B cell (primary cell): ENCODE results near the gene RMP24.

Source experiments
- ATAC-seq: fragments of 200-7000 bp; cut with Tn5 transposase; one replicate; pipeline ENCODE4 v1.10.0; 2021; ENCODE audit warnings: low read depth, mild to moderate bottlenecking, moderate number of reproducible peaks, moderate library complexity
- CTCF ChIA-PET: fragments of 350-600 bp; sonication (Branson Sonifier 250); formaldehyde crosslinking; loops from one replicate; lab custom pipeline; 2021; ENCODE audit warnings: antibody characterized with exemption, inconsistent platforms; lab: Charles Lee
- POLR2A ChIA-PET: fragments of 350-600 bp; sonication (Branson Sonifier 250); formaldehyde crosslinking; loops from one replicate; lab custom pipeline; 2021; ENCODE audit warnings: antibody characterized with exemption; lab: Charles Lee
- DNase-seq: peaks from one replicate; pipeline ENCODE4 v3.0.0; 2013
- H2AFZ ChIP-seq: 2 replicates; pipeline ENCODE4 v1.6.1; 2012; ENCODE audit warnings: mild to moderate bottlenecking, low read depth, low read length; ENCODE audit not compliant: insufficient read depth, poor library complexity, severe bottlenecking
- H3K27ac ChIP-seq, 2 donors: 1 replicate in 1 of 2; 2 replicates in 1 of 2; pipeline ENCODE4 v1.5.1; 2012 to 2013; ENCODE audit warnings: low read length in 2 of 2, mild to moderate bottlenecking in 2 of 2, moderate library complexity in 1 of 2
- H3K27me3 ChIP-seq, 4 experiments: fragments of 200-600 bp in 1 of 4; sonication (generic) in 1 of 4; replicated peaks in 1 of 4; 1 replicate in 2 of 4; 2 replicates in 2 of 4; pipeline versions ENCODE4 v1.6.1 to v1.7.0; 2013 to 2016; ENCODE audit warnings: low read length in 3 of 4, mild to moderate bottlenecking in 2 of 4, mixed read lengths in 1 of 4, moderate library complexity in 1 of 4; ENCODE audit not compliant: insufficient read depth in 4 of 4, control insufficient read depth in 3 of 4; ENCODE audit errors: control extremely low read depth in 1 of 4
- H3K36me3 ChIP-seq, 2 experiments: replicated peaks in 1 of 2; 1 replicate in 1 of 2; 2 replicates in 1 of 2; pipeline versions ENCODE4 v1.6.1 to v1.7.1; 2013; ENCODE audit warnings: low read length in 1 of 2; ENCODE audit not compliant: insufficient read depth in 2 of 2, control insufficient read depth in 1 of 2; ENCODE audit errors: control extremely low read depth in 1 of 2, extremely low read depth in 1 of 2
- H3K4me1 ChIP-seq, 2 donors: fragments of 200-600 bp in 1 of 2; sonication (generic) in 1 of 2; 1 replicate in 1 of 2; 2 replicates in 1 of 2; pipeline versions ENCODE4 v1.5.1 to v1.6.1; 2013 to 2017; ENCODE audit warnings: low read length in 2 of 2; ENCODE audit not compliant: control insufficient read depth in 2 of 2, insufficient read depth in 2 of 2
- H3K4me2 ChIP-seq: replicated peaks from 2 replicates; pipeline ENCODE3; 2012; ENCODE audit warnings: mild to moderate bottlenecking, low read depth, low read length; ENCODE audit not compliant: poor library complexity, severe bottlenecking
- H3K4me3 ChIP-seq, 5 experiments: fragments of 200-600 bp in 1 of 5; sonication (generic) in 1 of 5; 1 replicate in 3 of 5; 2 replicates in 2 of 5; pipeline versions ENCODE4 v1.5.1 to v1.7.0; 2011 to 2016; ENCODE audit warnings: low read length in 4 of 5, mild to moderate bottlenecking in 4 of 5, low read depth in 2 of 5, control low read depth in 1 of 5, moderate library complexity in 1 of 5; ENCODE audit not compliant: insufficient read depth in 1 of 5; ENCODE audit errors: control extremely low read depth in 1 of 5, extremely low read depth in 1 of 5
- H3K79me2 ChIP-seq: fragments of 200-600 bp; sonication (generic); one replicate; pipeline ENCODE4 v1.6.0; 2016; ENCODE audit warnings: low read length; ENCODE audit not compliant: control insufficient read depth, insufficient read depth
- H3K9ac ChIP-seq: fragments of 200-600 bp; sonication (generic); 2 replicates; pipeline ENCODE4 v1.6.1; 2017; ENCODE audit warnings: mild to moderate bottlenecking, low read length, moderate library complexity
- H3K9me3 ChIP-seq, 3 donors: one replicate each; pipeline versions ENCODE4 v1.6.1 to v1.7.1; 2013; ENCODE audit warnings: low read length in 2 of 3; ENCODE audit not compliant: control insufficient read depth in 2 of 3, insufficient read depth in 1 of 3; ENCODE audit errors: control extremely low read depth in 1 of 3
- H4K20me1 ChIP-seq: 2 replicates; pipeline ENCODE4 v1.6.0; 2012; ENCODE audit warnings: mild to moderate bottlenecking, low read length; ENCODE audit not compliant: insufficient read depth, control insufficient read depth, poor library complexity, severe bottlenecking
- H3K27ac Mint-ChIP-seq: one replicate; pipeline ENCODE4 v1.8.0; 2021; ENCODE audit warnings: mixed read lengths
- H3K27me3 Mint-ChIP-seq: one replicate; pipeline ENCODE4 v1.8.0; 2021; ENCODE audit warnings: mixed read lengths
- H3K4me1 Mint-ChIP-seq: one replicate; pipeline ENCODE4 v1.8.0; 2021; ENCODE audit warnings: mixed read lengths
- H3K4me3 Mint-ChIP-seq: one replicate; pipeline ENCODE4 v1.8.0; 2021; ENCODE audit warnings: mixed read lengths
- H3K9me3 Mint-ChIP-seq: one replicate; pipeline ENCODE4 v1.8.0; 2022; ENCODE audit warnings: mixed read lengths; ENCODE audit not compliant: insufficient read depth
- CTCF ChIP-seq: fragments of 200-600 bp; IDR thresholded peaks from one replicate; pipeline ENCODE4 v1.8.0; 2022; ENCODE audit warnings: antibody characterized with exemption, mild to moderate bottlenecking
- EZH2 ChIP-seq: IDR thresholded peaks from 2 replicates; pipeline ENCODE4 v1.6.1; 2012; ENCODE audit warnings: borderline replicate concordance, low read depth, mild to moderate bottlenecking, moderate library complexity, low read length; ENCODE audit not compliant: insufficient read depth, poor library complexity, severe bottlenecking
- WGBS: methylation state at CpG from one replicate; pipeline ENCODE4 v1.1.5; 2013; ENCODE audit warnings: missing lambda C conversion rate; ENCODE audit not compliant: insufficient coverage; 5-methylcytosine and 5-hydroxymethylcytosine counted together
- intact Hi-C: fragments of 100-400 bp; cut with micrococcal nuclease; formaldehyde crosslinking; loops from one replicate; pipeline ENCODE4 v1.10.0; 2022

Gene RMP24

DNA sequence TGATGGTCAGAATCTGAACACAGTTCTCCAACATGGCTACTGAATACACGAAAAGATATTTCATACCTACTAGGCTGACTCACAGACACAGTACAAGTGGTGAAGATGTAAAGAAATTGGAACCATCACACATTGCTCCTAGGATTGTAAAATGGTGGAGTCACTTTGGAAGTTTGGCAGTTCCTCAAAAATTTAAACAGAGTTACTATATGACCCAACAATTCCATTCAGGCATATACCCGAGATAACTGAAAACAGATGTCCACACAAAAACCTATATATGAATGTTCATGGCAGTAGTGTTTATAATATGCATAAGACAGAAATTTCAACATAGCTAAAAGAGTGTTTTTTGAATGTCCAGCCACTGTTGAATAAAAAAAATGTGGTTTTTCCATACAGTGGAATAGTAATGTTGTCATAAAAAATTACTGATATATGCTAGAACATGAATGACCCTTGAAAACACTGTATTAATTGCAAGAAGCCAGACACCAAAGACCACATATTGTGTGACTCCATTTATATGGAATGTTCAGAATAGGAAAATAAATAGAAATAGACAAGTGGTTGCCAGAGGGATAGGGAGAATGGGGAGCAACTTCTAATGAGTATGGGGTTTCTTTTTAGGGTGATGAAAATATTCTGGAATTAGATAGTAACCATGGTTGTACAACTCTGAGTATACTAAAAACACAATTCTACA, 10.1 kb downstream of the RMP24 start:
- no peaks in the 10 kb centered on the region for H3K9me3 Mint-ChIP-seq
- Histone ChIP-seq H3K27ac (no peak overlapping the region), H3K4me2 (no peak overlapping the region), H3K79me2 (no peaks in the 10 kb centered on the region), H3K4me1 (no peaks in the 10 kb centered on the region), H3K9ac (no peak overlapping the region), H3K9me3 (no peaks in the 10 kb centered on the region), H2AFZ (no peak overlapping the region), H3K4me3 (no peak overlapping the region), H3K36me3 (peaks cover 0 to 53% of the 10 kb centered on the region in 2 experiments), H4K20me1 (no peaks in the 10 kb centered on the region), H3K27me3 (no peaks in the 10 kb centered on the region)
- intact Hi-C loops = no loop called here
- no peak for TF ChIP-seq CTCF
- TF ChIP-seq EZH2 = no peak
- ChIA-PET POLR2A (no interaction called here), CTCF (no interaction called here)
- no peak for DNase-seq
- no peak overlapping the region for H3K27ac Mint-ChIP-seq
- no CpG with 5 or more reads among the region's 2 CpGs for WGBS
- no peak for ATAC-seq
- no peak overlapping the region for H3K4me3 Mint-ChIP-seq
- H3K4me1 Mint-ChIP-seq = no peaks in the 10 kb centered on the region
- H3K27me3 Mint-ChIP-seq = no peaks in the 10 kb centered on the region

DNA sequence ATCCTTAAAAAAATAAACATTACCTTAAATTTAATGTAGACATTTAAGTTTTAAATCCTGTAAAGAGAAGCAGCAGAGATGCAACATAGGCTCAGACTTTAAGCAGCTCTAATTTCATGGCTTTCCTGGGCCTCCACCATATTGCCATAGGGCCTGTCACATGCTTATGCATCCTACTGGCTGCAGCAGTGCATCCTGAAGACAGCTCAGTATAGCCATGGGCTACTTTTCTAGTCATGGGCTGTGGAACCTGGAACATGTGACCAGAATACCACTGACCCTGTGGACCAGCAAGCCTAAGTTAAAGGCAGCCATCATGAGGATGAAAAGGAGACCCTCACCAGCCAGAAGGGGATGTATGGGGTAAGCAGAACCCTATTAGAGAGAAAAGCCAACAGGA, 10.7 kb downstream of the RMP24 start:
- intact Hi-C loops = no loop called here
- Mint-ChIP-seq H3K4me3 (no peak overlapping the region), H3K9me3 (no peaks in the 10 kb centered on the region), H3K27me3 (no peaks in the 10 kb centered on the region), H3K27ac (no peak overlapping the region), H3K4me1 (no peaks in the 10 kb centered on the region)
- POLR2A ChIA-PET = no interaction called here
- Histone ChIP-seq H3K79me2 (no peaks in the 10 kb centered on the region), H3K4me2 (no peak overlapping the region), H3K27ac (no peak overlapping the region), H3K9ac (no peak overlapping the region), H3K4me1 (no peaks in the 10 kb centered on the region), H3K4me3 (no peak overlapping the region), H4K20me1 (no peaks in the 10 kb centered on the region), H2AFZ (no peak overlapping the region), H3K27me3 (no peaks in the 10 kb centered on the region), H3K9me3 (no peaks in the 10 kb centered on the region), H3K36me3 (peaks cover 0 to 49% of the 10 kb centered on the region in 2 experiments)
- DNase-seq (no peak), ATAC-seq (no peak)
- TF ChIP-seq EZH2 (no peak), CTCF (no peak)
- CTCF ChIA-PET = no interaction called here
